HCT116 (cell line): ENCODE results near the gene KIFAP3. TPM values are rescaled to one million over a fixed set of nuclear protein-coding genes. Genes with fewer than 3 reads are reported as not detected.

Experiments used
- ATAC-seq: fragments of 200-7000 bp; cut with Tn5 transposase; 2 replicates; pipeline ENCODE4 v1.9.1; 2020; ENCODE audit warnings: mild to moderate bottlenecking, moderate library complexity
- BruUV-seq: library from RNA; stranded (reverse); fragments of 400-500 nt; replicated peaks from 2 replicates; lab custom pipeline; 2021; lab: Mats Ljungman, UMichigan
- CTCF ChIA-PET: fragments of 300-600 bp; sonication (Branson Sonifier 250); formaldehyde crosslinking; loops from one replicate; lab custom pipeline; 2021; ENCODE audit warnings: antibody characterized with exemption; lab: Charles Lee
- POLR2A ChIA-PET: fragments of 300-600, 350-600 bp; sonication (Branson Sonifier 250); formaldehyde crosslinking; loops from one replicate; lab custom pipeline; 2021; ENCODE audit warnings: antibody characterized with exemption; lab: Charles Lee
- RAD21 ChIA-PET, 2 experiments: fragments of 300-600 bp; sonication (Branson Sonifier 250); formaldehyde crosslinking; loops; one replicate each; lab custom pipeline; 2023; ENCODE audit warnings: low total read pairs in 2 of 2; ENCODE audit not compliant: uncharacterized antibody in 2 of 2, unreplicated experiment in 2 of 2, low non-redundant PET in 1 of 2; lab: Charles Lee
- DNase-seq: peaks from one replicate; pipeline ENCODE4 v3.0.0-alpha.2; 2010; ENCODE audit warnings: low read depth, low spot score
- H2AFZ ChIP-seq: fragments of 200-600 bp; shearing (Covaris generic), sonication (generic); 2 replicates; pipeline ENCODE4 v1.6.1; 2017; ENCODE audit warnings: low read depth, mixed run types, mixed read lengths, antibody characterized with exemption, low read length; ENCODE audit not compliant: poor library complexity, severe bottlenecking
- H3K27ac ChIP-seq: 2 replicates; pipeline ENCODE4 v1.5.1; 2012; ENCODE audit warnings: low read depth, low read length
- H3K27me3 ChIP-seq: fragments of 200-600 bp; sonication (generic); 2 replicates; pipeline ENCODE4 v1.6.1; 2016; ENCODE audit warnings: mixed run types, low read length, mixed read lengths; ENCODE audit not compliant: insufficient read depth
- H3K36me3 ChIP-seq, 2 experiments: fragments of 200-500 bp in 1 of 2; fragments of 200-600 bp in 1 of 2; sonication (Bioruptor generic) in 1 of 2; sonication (generic) in 1 of 2; 2 replicates each; pipeline versions ENCODE4 v1.5.1 to v1.6.1; 2014 to 2016; ENCODE audit warnings: low read length in 2 of 2, inconsistent platforms in 1 of 2, mixed read lengths in 1 of 2, mixed run types in 1 of 2; ENCODE audit not compliant: insufficient read depth in 2 of 2, control insufficient read depth in 1 of 2
- H3K4me1 ChIP-seq, 2 experiments: fragments of 200-600 bp in 1 of 2; sonication (generic) in 1 of 2; 2 replicates each; pipeline versions ENCODE4 v1.5.1 to v1.6.1; 2012 to 2017; ENCODE audit warnings: low read length in 2 of 2, inconsistent platforms in 1 of 2, mild to moderate bottlenecking in 1 of 2, mixed read lengths in 1 of 2, mixed run types in 1 of 2, moderate library complexity in 1 of 2; ENCODE audit not compliant: insufficient read depth in 2 of 2, control insufficient read depth in 1 of 2
- H3K4me2 ChIP-seq: fragments of 200-600 bp; sonication (generic); 2 replicates; pipeline ENCODE4 v1.6.1; 2017; ENCODE audit warnings: mixed run types, low read length, mixed read lengths
- H3K4me3 ChIP-seq, 2 experiments: fragments of 200-600 bp in 1 of 2; sonication (generic) in 1 of 2; replicated peaks in 1 of 2; 2 replicates each; pipeline ENCODE4 v1.5.1; 2011 to 2016; ENCODE audit warnings: low read length in 2 of 2, control low read depth in 1 of 2, low read depth in 1 of 2, mild to moderate bottlenecking in 1 of 2, mixed read lengths in 1 of 2, mixed run types in 1 of 2
- H3K79me2 ChIP-seq: fragments of 200-600 bp; sonication (generic); 2 replicates; pipeline ENCODE4 v1.6.1; 2017; ENCODE audit warnings: mild to moderate bottlenecking, mixed run types, low read length, moderate library complexity, mixed read lengths; ENCODE audit not compliant: insufficient read depth
- H3K9ac ChIP-seq: fragments of 200-600 bp; sonication (generic); 2 replicates; pipeline ENCODE4 v1.6.1; 2016; ENCODE audit warnings: low read length, mixed read lengths
- H3K9me2 ChIP-seq: fragments of 200-600 bp; sonication (generic), shearing (Covaris generic); 2 replicates; pipeline ENCODE4 v1.6.1; 2017; ENCODE audit warnings: mixed run types, mild to moderate bottlenecking, moderate library complexity; ENCODE audit not compliant: insufficient read depth
- H3K9me3 ChIP-seq, 2 experiments: fragments of 200-500 bp in 1 of 2; fragments of 200-600 bp in 1 of 2; sonication (Bioruptor generic) in 1 of 2; sonication (generic) in 1 of 2; 2 replicates each; pipeline ENCODE4 v1.6.1; 2014 to 2017; ENCODE audit warnings: low read length in 2 of 2, mixed read lengths in 2 of 2, inconsistent platforms in 1 of 2, low read depth in 1 of 2, mild to moderate bottlenecking in 1 of 2, mixed run types in 1 of 2, moderate library complexity in 1 of 2; ENCODE audit not compliant: control insufficient read depth in 1 of 2, insufficient read depth in 1 of 2
- H4K20me1 ChIP-seq: fragments of 200-600 bp; sonication (generic), shearing (Covaris generic); 2 replicates; pipeline ENCODE4 v1.6.1; 2017; ENCODE audit warnings: mixed run types, mild to moderate bottlenecking, moderate library complexity; ENCODE audit not compliant: insufficient read depth
- CBX3 ChIP-seq: IDR thresholded peaks from 2 replicates; pipeline ENCODE4 v1.6.1; 2012; ENCODE audit warnings: low read depth
- CEBPB ChIP-seq: IDR thresholded peaks from 2 replicates; pipeline ENCODE4 v1.6.1; 2012; ENCODE audit warnings: low read depth
- CTCF ChIP-seq, 3 experiments: fragments of 200-600 bp in 1 of 3; sonication (generic) in 1 of 3; IDR thresholded peaks in 2 of 3; conservative IDR thresholded peaks in 1 of 3; 2 replicates each; pipeline ENCODE4 v1.5.1; 2012 to 2017; ENCODE audit warnings: low read depth in 2 of 3, low read length in 2 of 3, antibody characterized with exemption in 1 of 3, borderline replicate concordance in 1 of 3, control low read depth in 1 of 3, mild to moderate bottlenecking in 1 of 3, mixed read lengths in 1 of 3, mixed run types in 1 of 3, moderate library complexity in 1 of 3; ENCODE audit not compliant: insufficient read depth in 1 of 3
- ELF1 ChIP-seq: IDR thresholded peaks from 2 replicates; pipeline ENCODE4 v1.6.1; 2012; ENCODE audit warnings: low read depth, borderline replicate concordance
- EZH2 ChIP-seq: fragments of 200-600 bp; sonication (generic); IDR thresholded peaks from 2 replicates; pipeline ENCODE4 v1.6.1; 2017; ENCODE audit warnings: antibody characterized with exemption, mixed run types
- EZH2phosphoT487 ChIP-seq: fragments of 200-600 bp; IDR thresholded peaks from 2 replicates; pipeline ENCODE4 v1.6.1; 2018; ENCODE audit warnings: antibody characterized with exemption, borderline replicate concordance
- FOSL1 ChIP-seq: IDR thresholded peaks from 2 replicates; pipeline ENCODE4 v1.6.1; 2012; ENCODE audit warnings: low read depth
- JUND ChIP-seq: IDR thresholded peaks from 2 replicates; pipeline ENCODE4 v1.6.1; 2012
- POLR2A ChIP-seq: IDR thresholded peaks from 2 replicates; pipeline ENCODE4 v1.7.0; 2011; ENCODE audit warnings: borderline replicate concordance; ENCODE audit not compliant: insufficient read depth, insufficient read length; ENCODE audit errors: extremely low read depth
- RAD21 ChIP-seq: IDR thresholded peaks from 2 replicates; pipeline ENCODE4 v1.6.1; 2012; ENCODE audit warnings: low read depth, mild to moderate bottlenecking
- SP1 ChIP-seq: IDR thresholded peaks from 2 replicates; pipeline ENCODE4 v1.6.1; 2012; ENCODE audit warnings: low read depth
- YY1 ChIP-seq: IDR thresholded peaks from 2 replicates; pipeline ENCODE4 v1.6.1; 2011; ENCODE audit warnings: low read length, low read depth, moderate library complexity, mild to moderate bottlenecking; ENCODE audit not compliant: insufficient replicate concordance; ENCODE audit errors: extremely low read depth
- intact Hi-C: fragments of 100-400 bp; cut with micrococcal nuclease; formaldehyde crosslinking; loops from 2 replicates; pipeline ENCODE4 v1.10.0; 2022
- total RNA-seq: library from RNA; stranded (reverse); gene quantifications from one replicate; pipeline ENCODE4 v1.2.1, GENCODE V29; 2021; ENCODE audit not compliant: unreplicated experiment
- TF ChIP-seq, protein P1 (sequence below): IDR thresholded peaks from 2 replicates; pipeline ENCODE4 v1.6.1; 2012

Gene KIFAP3
- total RNA-seq, 1 experiment from 2014 or later: 10.8 TPM

DNA sequence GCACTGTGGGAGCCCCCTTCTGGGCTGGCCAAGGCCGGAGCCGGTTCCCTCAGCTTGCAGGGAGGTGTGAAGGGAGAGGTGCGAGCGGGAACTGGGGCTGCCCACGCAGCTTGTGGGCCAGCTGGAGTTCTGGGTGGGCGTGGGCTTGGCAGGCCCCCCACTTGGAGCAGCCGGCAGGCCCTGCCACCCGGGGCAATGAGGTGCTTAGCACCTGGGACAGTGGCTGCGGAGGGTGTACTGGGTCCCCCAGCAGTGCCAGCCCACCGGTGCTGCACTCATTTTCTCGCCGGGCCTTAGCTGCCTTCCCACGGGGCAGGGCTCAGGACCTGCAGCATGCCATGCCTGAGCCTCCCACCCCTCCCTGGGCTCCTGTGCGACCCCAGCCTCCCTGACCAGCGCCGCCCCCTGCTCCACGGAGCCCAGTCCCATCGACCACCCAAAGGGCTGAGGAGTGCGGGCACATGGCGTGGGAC, 192.4 kb downstream of the KIFAP3 start:
- H3K4me2 ChIP-seq: no peak overlapping the region
- H3K36me3 ChIP-seq: peaks cover 6 to 13% of the 10 kb centered on the region in 2 experiments; a peak in 3 of 4 replicates
- intact Hi-C loops: no loop called here
- POLR2A ChIA-PET: no interaction called here
- H3K9ac ChIP-seq: no peak overlapping the region
- no peaks in the 10 kb centered on the region for H3K9me2 ChIP-seq
- H3K4me3 ChIP-seq: no peak overlapping the region
- H3K79me2 ChIP-seq: 0 out of 2 replicates have a peak, but pooled peaks cover 5% of the 10 kb centered on the region
- DNase-seq (no peak), ATAC-seq (no peak)
- no peaks in the 10 kb centered on the region for H3K9me3 ChIP-seq
- H3K4me1 ChIP-seq: no peaks in the 10 kb centered on the region
- CTCF ChIA-PET: no interaction called here
- no TSS peak for BruUV-seq
- no peaks in the 10 kb centered on the region for H3K27me3 ChIP-seq
- TF ChIP-seq YY1 (no peak), SP1 (no peak), CTCF (IDR thresholded peaks at IDR 0.05 in 2 of 3, conservative IDR thresholded peaks at IDR 0.05 in 1 of 3; ENCODE audit: borderline replicate concordance in 1 of 3, insufficient read depth in 1 of 3, low read depth in 2 of 3, low read length in 2 of 3) (no peak), CEBPB (no peak), RAD21 (no peak), JUND (no peak), CBX3 (no peak), FOSL1 (no peak), POLR2A (no peak), EZH2phosphoT487 (no peak), EZH2 (no peak), ELF1 (no peak)
- TF ChIP-seq, protein P1, sequence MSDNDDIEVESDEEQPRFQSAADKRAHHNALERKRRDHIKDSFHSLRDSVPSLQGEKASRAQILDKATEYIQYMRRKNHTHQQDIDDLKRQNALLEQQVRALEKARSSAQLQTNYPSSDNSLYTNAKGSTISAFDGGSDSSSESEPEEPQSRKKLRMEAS: no peak
- RAD21 ChIA-PET: no interaction called here
- H3K27ac ChIP-seq: no peak overlapping the region
- H2AFZ ChIP-seq: no peak overlapping the region
- H4K20me1 ChIP-seq: no peaks in the 10 kb centered on the region
